Fibroblast of mammary gland (primary cell): ENCODE measurements around the gene MPND.

Experiments used
- DNase-seq: peaks from one replicate; pipeline ENCODE4 v3.0.0-alpha.2; 2010; ENCODE audit warnings: low read depth
- H3K4me3 ChIP-seq: 2 replicates; pipeline ENCODE4 v1.5.1; 2011; ENCODE audit warnings: low read depth, mild to moderate bottlenecking, low read length, moderate library complexity; ENCODE audit not compliant: control insufficient read depth
- CTCF ChIP-seq: conservative IDR thresholded peaks from 2 replicates; pipeline ENCODE4 v1.5.1; 2011; ENCODE audit warnings: low read depth, low read length, inconsistent platforms; ENCODE audit not compliant: control insufficient read depth, insufficient read depth

The MPND gene

DNA sequence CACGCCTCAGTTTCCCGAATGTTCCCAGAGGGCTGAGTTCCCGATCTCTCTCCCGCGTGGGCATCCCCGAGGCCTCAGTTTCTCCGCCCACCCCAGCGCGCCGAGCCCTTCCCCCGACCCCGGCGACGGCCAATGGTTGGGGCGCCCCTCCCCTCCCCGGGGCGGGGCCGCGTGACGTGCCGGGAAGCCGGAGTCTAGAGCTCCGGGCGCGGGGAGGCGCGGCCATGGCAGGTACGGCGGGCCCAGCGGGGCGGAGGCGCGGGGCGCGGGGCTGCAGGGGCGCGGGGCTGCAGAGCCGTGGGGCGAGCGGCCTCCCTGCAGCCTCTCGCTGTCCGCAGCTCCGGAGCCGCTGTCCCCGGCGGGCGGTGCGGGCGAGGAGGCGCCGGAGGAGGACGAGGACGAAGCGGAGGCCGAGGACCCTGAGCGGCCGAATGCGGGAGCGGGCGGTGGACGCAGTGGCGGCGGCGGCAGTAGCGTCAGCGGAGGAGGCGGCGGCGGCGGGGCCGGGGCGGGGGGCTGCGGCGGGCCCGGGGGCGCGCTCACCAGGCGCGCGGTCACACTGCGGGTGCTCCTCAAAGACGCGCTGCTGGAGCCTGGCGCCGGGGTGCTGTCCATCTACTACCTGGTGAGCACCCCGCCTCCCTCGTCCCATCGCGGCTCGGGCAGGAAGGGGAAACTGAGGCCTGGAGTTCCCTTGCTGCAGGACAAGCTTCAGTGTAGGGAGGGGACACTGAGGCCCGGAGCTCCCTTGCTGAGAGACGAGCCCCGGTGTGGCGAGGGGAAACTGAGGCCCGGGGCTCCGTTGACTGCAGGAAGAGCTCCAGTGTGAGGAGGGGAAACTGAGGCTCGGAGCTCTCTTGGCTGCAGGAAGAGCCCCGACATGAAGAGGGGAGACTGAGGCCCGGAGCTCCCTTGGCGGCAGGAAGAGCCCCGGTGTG lies at the start of gene MPND:
Gene MPND (plus strand): TSS at position 193 of the 938 bp plus-strand sequence. CDS start 32 bp downstream, at position 225.
- H3K4me3 ChIP-seq, result peak within 1 kb of the TSS; percentile 74
- TF ChIP-seq CTCF, result no peak
- DNase-seq, result peak; percentile 64

DNA sequence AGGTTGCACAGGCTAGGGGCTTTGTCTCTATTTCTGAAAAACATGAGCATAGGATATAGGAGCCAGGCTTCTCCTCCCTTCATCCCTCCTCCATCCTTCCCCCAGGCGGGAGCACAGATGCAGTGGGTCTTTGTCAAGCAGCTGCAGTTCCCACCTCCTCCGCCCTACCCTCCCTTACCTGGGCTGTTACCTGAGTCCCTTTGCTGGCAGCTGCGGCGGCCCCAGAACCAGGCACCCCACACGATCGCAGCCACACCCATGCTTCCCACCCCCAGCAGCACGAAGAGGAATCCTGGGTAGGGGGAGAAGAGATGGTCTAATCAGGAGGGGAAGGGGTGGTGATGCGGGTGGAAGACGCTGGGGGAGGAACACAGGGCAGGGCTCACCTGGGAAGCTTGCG lies 49.0 kb upstream of the MPND start:
- no peak for TF ChIP-seq CTCF
- H3K4me3 ChIP-seq, result no peak overlapping the region
- DNase-seq, result no peak

DNA sequence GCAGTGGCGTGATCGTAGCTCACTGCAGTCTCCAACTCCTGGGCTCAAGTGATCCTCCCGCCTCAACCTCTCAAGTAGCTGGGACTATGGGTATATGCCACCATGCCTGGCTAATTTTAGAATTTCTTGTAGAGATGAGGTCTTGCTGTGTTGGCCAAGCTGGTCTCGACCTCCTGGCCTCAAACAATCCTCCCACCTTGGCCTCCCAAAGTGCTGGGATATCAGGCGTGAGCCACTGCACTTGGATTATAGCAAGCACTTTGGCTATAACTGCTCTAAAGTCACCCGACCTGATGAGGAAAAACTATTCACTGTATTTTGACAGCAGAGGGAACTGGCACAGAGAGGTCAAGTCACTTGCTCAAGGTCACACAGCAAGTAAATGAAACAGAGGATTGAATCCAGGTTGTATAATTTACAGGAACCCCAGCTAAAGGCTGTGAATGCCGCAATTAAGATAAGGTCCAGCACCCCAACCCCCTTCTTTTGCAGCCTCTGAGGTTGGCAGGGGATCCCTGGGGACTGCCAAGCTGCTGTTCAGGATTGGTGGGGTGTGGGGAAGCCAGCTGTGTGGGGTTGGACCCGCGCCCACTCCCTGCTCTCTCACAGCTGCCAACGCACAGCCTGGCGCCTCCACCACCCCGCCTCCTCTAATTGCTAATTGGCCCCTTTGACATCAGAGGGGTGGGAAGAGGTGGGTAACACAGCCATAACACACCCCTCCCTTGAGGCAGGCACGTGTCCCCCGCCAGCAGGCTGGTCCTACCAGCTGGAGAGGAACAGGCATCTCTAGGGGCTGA lies 47.2 kb upstream of the MPND start:
- no peak for TF ChIP-seq CTCF
- no peak for DNase-seq
- H3K4me3 ChIP-seq, result no peak overlapping the region

GRCh38 chr19:4297901-4298809 lies 45.2 kb upstream of the MPND start:
- no peak for TF ChIP-seq CTCF
- H3K4me3 ChIP-seq, result no peak overlapping the region
- no peak for DNase-seq

DNA sequence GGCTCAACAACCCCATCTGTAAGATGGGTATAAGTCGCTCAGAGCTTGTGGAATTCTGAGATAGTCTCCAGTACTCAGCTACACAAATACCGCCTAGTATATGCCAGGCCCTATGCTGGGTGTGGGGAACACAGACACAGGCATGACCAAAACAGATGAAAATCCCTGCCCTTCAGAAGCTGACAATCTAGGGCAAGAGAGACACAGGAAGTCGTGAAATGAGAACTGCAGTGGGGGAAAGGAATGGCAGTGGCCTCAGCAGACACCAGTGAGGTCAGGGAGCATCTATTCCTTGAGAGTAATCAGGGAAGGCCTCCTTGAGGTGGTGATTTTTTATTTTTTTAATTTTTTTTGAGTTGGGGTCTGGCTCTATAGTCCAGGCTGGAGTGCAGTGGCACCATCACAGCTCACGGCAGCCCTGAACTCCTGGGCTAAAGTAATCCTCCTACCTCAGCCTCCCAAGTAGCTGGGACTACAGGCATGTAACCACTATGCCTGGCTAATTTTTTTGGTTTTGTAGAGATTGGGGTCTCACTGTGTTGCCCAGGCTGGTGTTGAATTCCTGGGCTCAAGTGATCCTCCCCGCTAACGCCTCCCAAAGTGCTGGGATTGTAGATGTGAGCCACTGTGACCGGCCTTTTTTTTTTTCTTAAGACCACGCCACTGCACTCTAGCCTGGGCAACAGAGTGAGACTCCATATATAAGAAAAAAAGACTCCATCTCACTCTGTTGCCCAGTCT lies 44.4 kb upstream of the MPND start:
- no peak overlapping the region for H3K4me3 ChIP-seq
- no peak for TF ChIP-seq CTCF
- DNase-seq, result no peak
